KMS-11 (cell line): ENCODE data around the gene EEF2.

Experiments
- H2AFZ ChIP-seq: fragments of 200-600 bp; sonication (generic); 2 replicates; pipeline ENCODE4 v1.6.1; 2016; ENCODE audit warnings: antibody characterized with exemption, mixed run types, low read depth
- H3K27ac ChIP-seq: fragments of 200-600 bp; sonication (generic); 2 replicates; pipeline ENCODE4 v1.6.1; 2016; ENCODE audit warnings: mild to moderate bottlenecking, mixed run types
- H3K27me3 ChIP-seq: fragments of 200-600 bp; sonication (generic); 2 replicates; pipeline ENCODE4 v1.6.1; 2017; ENCODE audit warnings: mild to moderate bottlenecking, low read depth, mixed run types, moderate library complexity; ENCODE audit not compliant: insufficient read depth
- H3K36me3 ChIP-seq: fragments of 200-600 bp; sonication (generic); 2 replicates; pipeline ENCODE4 v1.6.1; 2017; ENCODE audit warnings: mild to moderate bottlenecking, mixed run types; ENCODE audit not compliant: insufficient read depth
- H3K4me1 ChIP-seq: fragments of 200-600 bp; sonication (generic); 2 replicates; pipeline ENCODE4 v1.6.1; 2016; ENCODE audit warnings: mild to moderate bottlenecking, low read depth, mixed run types; ENCODE audit not compliant: poor library complexity, severe bottlenecking
- H3K4me2 ChIP-seq: fragments of 200-600 bp; sonication (generic); 2 replicates; pipeline ENCODE4 v1.7.0; 2016; ENCODE audit warnings: mild to moderate bottlenecking, mixed run types
- H3K4me3 ChIP-seq: fragments of 200-600 bp; sonication (generic); IDR thresholded peaks from 2 replicates; pipeline ENCODE4 v1.6.1; 2017; ENCODE audit warnings: low read depth, low read length, mixed read lengths; ENCODE audit not compliant: insufficient read depth
- H3K79me2 ChIP-seq: fragments of 200-600 bp; sonication (generic); 2 replicates; pipeline ENCODE4 v1.6.1; 2016; ENCODE audit warnings: low read depth, mixed run types; ENCODE audit not compliant: insufficient read depth
- H3K9ac ChIP-seq: fragments of 200-600 bp; sonication (generic); 2 replicates; pipeline ENCODE4 v1.6.1; 2016; ENCODE audit warnings: mild to moderate bottlenecking, mixed run types
- H4K20me1 ChIP-seq: fragments of 200-600 bp; sonication (generic); 2 replicates; pipeline ENCODE4 v1.6.1; 2016; ENCODE audit warnings: mild to moderate bottlenecking, mixed run types; ENCODE audit not compliant: insufficient read depth
- TF ChIP-seq, protein P1 (sequence below): fragments of 200-600 bp; sonication (generic); conservative IDR thresholded peaks from 2 replicates; pipeline ENCODE4 v1.6.1; 2017; ENCODE audit warnings: low read depth, mild to moderate bottlenecking, antibody characterized with exemption, low read length, moderate library complexity, mixed read lengths

Gene EEF2

DNA sequence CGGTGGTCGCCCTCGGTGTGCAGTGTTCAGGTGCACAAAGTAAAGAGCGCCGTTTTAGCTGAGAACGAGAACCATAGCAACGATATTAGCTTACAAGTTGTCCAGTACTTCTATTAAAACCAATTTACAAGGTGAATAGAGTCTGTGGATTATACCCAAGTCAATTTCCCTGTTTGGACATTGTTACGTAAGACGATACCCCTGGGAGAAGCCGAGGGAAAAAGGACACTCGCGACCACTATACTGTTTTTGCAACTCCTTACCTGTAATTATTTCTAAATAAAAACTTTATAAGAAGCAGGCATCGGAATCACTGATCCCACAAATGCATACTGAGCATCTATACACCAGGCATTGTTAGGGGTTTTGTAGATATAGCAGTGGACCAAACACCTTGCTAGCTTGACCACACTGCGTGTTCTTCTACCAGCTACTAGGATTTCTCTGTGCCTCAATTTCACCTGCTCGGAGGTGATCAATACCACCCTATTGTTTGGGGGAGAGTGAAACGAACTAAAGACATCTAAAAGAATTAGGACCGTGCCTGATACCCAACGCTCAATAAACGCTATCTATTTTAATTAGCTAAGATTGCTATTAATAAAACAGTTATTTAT lies 488 bp upstream of the EEF2 start:
- H3K27ac ChIP-seq: peak overlapping the region; percentile 62
- no peaks in the 10 kb centered on the region for H3K27me3 ChIP-seq
- peaks cover 34% of the 10 kb centered on the region for H3K36me3 ChIP-seq
- H4K20me1 ChIP-seq: peaks cover 18% of the 10 kb centered on the region; the same call in 1 of the 2 replicates
- peaks cover 49% of the 10 kb centered on the region for H3K79me2 ChIP-seq
- peaks cover 46% of the 10 kb centered on the region for H3K4me1 ChIP-seq
- TF ChIP-seq, protein P1, sequence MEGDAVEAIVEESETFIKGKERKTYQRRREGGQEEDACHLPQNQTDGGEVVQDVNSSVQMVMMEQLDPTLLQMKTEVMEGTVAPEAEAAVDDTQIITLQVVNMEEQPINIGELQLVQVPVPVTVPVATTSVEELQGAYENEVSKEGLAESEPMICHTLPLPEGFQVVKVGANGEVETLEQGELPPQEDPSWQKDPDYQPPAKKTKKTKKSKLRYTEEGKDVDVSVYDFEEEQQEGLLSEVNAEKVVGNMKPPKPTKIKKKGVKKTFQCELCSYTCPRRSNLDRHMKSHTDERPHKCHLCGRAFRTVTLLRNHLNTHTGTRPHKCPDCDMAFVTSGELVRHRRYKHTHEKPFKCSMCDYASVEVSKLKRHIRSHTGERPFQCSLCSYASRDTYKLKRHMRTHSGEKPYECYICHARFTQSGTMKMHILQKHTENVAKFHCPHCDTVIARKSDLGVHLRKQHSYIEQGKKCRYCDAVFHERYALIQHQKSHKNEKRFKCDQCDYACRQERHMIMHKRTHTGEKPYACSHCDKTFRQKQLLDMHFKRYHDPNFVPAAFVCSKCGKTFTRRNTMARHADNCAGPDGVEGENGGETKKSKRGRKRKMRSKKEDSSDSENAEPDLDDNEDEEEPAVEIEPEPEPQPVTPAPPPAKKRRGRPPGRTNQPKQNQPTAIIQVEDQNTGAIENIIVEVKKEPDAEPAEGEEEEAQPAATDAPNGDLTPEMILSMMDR: no peak
- H3K4me2 ChIP-seq: peak overlapping the region; percentile 79
- H3K4me3 ChIP-seq: no peak overlapping the region
- peak overlapping the region; percentile 80 for H2AFZ ChIP-seq
- H3K9ac ChIP-seq: peak overlapping the region; percentile 28; the same call in 1 of the 2 replicates

DNA sequence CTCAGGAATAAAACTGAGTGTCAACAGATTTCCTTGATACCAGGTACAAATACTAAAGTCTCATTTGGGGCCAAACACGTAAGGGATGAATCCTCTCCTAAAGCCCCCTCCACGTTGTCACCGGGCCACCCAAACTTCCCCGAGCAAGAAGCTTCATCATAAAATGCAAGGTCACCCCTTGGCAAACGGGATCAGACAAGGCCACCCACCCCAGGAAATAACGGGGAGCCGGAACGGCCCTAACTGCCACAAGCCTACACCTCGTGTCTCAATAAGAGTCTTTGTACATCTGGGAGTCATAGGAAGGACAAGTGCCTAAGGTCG lies 717 bp downstream of the EEF2 start:
- H2AFZ ChIP-seq: no peak overlapping the region
- H3K27me3 ChIP-seq: no peaks in the 10 kb centered on the region
- TF ChIP-seq, protein P1: no peak
- H4K20me1 ChIP-seq: peaks cover 25% of the 10 kb centered on the region
- H3K9ac ChIP-seq: peak overlapping the region; percentile 97
- H3K36me3 ChIP-seq: peaks cover 39% of the 10 kb centered on the region
- peaks cover 57% of the 10 kb centered on the region for H3K79me2 ChIP-seq
- peak overlapping the region; percentile 94 for H3K27ac ChIP-seq
- no peak overlapping the region for H3K4me3 ChIP-seq
- H3K4me2 ChIP-seq: peak overlapping the region; percentile 94
- peaks cover 45% of the 10 kb centered on the region for H3K4me1 ChIP-seq

DNA sequence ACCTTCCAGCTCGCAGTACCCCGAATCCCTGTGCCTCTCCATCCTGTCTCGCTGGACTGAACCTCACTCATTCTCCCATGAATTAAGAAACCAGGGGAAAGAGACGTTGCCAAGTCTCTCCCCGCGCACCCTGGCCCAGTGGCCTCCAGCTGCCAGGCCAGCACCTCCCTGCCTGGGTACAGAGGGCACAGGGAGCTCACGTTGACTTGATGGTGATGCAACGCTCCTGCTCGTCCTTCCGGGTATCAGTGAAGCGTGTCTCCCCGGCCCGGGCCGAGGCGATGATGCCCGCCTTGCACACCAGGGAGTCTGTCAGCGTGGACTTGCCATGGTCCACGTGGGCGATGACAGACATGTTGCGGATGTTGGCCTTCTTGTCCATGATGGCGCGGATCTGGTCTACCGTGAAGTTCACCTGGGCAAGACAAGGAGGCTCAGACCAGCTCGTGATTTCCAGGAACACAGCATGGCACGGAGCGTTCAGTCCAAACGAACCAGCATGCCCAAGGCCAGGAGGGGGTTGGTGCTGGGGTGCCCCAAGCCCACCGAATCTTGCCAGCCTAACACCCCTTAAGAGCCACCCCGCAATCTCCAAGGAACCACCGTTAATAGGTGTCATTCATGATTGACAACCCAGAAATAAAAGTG lies 1.2 kb downstream of the EEF2 start:
- peaks cover 25% of the 10 kb centered on the region for H4K20me1 ChIP-seq
- H3K4me3 ChIP-seq: no peak overlapping the region
- H3K36me3 ChIP-seq: peaks cover 44% of the 10 kb centered on the region
- peak overlapping the region; percentile 97 for H3K9ac ChIP-seq
- peak overlapping the region; percentile 94 for H3K27ac ChIP-seq
- H3K79me2 ChIP-seq: peaks cover 60% of the 10 kb centered on the region
- TF ChIP-seq, protein P1: no peak
- H3K4me2 ChIP-seq: peak overlapping the region; percentile 94
- H3K4me1 ChIP-seq: peaks cover 40% of the 10 kb centered on the region
- H3K27me3 ChIP-seq: no peaks in the 10 kb centered on the region
- no peak overlapping the region for H2AFZ ChIP-seq

DNA sequence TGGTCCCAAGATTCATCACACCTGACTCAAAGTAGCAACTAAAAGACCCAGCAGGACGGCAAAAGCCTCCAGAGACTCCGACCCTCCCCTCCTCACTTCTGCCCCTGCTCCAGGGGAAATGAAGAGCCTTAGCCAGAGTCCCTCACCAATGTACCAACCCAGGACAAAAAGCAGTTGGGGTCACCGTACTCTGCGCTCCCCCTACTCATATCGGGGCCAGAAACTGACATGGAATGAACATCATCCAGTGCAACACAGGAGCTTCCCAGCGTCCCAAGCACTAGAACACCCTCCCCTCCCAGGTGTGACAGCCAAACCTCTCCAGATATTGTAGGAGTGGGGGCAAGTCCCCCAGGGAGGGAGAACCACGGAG lies 1.7 kb downstream of the EEF2 start:
- TF ChIP-seq, protein P1: no peak
- Histone ChIP-seq H3K36me3 (peaks cover 50% of the 10 kb centered on the region), H3K4me3 (no peak overlapping the region), H3K4me2 (peak overlapping the region; percentile 94), H2AFZ (no peak overlapping the region), H3K27ac (no peak overlapping the region; the same call in 1 of the 2 replicates), H3K9ac (no peak overlapping the region), H3K79me2 (peaks cover 63% of the 10 kb centered on the region), H4K20me1 (peaks cover 25% of the 10 kb centered on the region), H3K4me1 (peaks cover 36% of the 10 kb centered on the region), H3K27me3 (no peaks in the 10 kb centered on the region)
